Loucy (cell line): ENCODE data around the gene DHRS3.

Source experiments
- H2AFZ ChIP-seq: fragments of 200-600 bp; sonication (generic); 2 replicates; pipeline ENCODE4 v1.6.0; 2016; ENCODE audit warnings: antibody characterized with exemption, mild to moderate bottlenecking, low read length, moderate library complexity
- H3F3A ChIP-seq: fragments of 200-600 bp; 2 replicates; pipeline ENCODE4 v1.6.0; 2016; ENCODE audit warnings: antibody characterized with exemption, low read depth, mild to moderate bottlenecking
- H3K27me3 ChIP-seq: fragments of 200-600 bp; sonication (generic); 2 replicates; pipeline ENCODE4 v1.6.1; 2014; ENCODE audit warnings: low read length, mild to moderate bottlenecking; ENCODE audit not compliant: insufficient read depth, poor library complexity, severe bottlenecking
- H3K36me3 ChIP-seq: fragments of 200-600 bp; sonication (generic); 2 replicates; pipeline ENCODE4 v1.6.1; 2016; ENCODE audit warnings: low read length; ENCODE audit not compliant: insufficient read depth
- H3K4me1 ChIP-seq: fragments of 200-600 bp; sonication (generic); 2 replicates; pipeline ENCODE4 v1.5.1; 2014; ENCODE audit warnings: low read length, mild to moderate bottlenecking; ENCODE audit not compliant: insufficient read depth, poor library complexity, severe bottlenecking
- H3K4me2 ChIP-seq: fragments of 200-600 bp; sonication (generic); 2 replicates; pipeline ENCODE4 v1.6.0; 2014; ENCODE audit warnings: antibody characterized with exemption, low read length, low read depth, mild to moderate bottlenecking; ENCODE audit not compliant: poor library complexity, severe bottlenecking
- H3K4me3 ChIP-seq: fragments of 200-600 bp; sonication (generic); 2 replicates; pipeline ENCODE4 v1.5.1; 2014; ENCODE audit warnings: low read length, mild to moderate bottlenecking, mixed read lengths; ENCODE audit not compliant: poor library complexity, severe bottlenecking
- H3K79me2 ChIP-seq: fragments of 200-600 bp; sonication (generic); 2 replicates; pipeline ENCODE4 v1.6.1; 2014; ENCODE audit warnings: low read length; ENCODE audit not compliant: insufficient read depth
- H3K9ac ChIP-seq: fragments of 200-600 bp; sonication (generic); 2 replicates; pipeline ENCODE4 v1.6.0; 2014; ENCODE audit warnings: mild to moderate bottlenecking, low read depth, low read length, moderate library complexity; ENCODE audit not compliant: poor library complexity, severe bottlenecking
- H3K9me2 ChIP-seq: fragments of 200-600 bp; sonication (generic); replicated peaks from 2 replicates; pipeline ENCODE4 v1.6.1; 2016; ENCODE audit warnings: low read depth, low read length, mixed read lengths
- H3K9me3 ChIP-seq: fragments of 200-600 bp; sonication (generic); 2 replicates; pipeline ENCODE4 v1.6.1; 2014; ENCODE audit warnings: mild to moderate bottlenecking, antibody characterized with exemption, low read length, low read depth; ENCODE audit not compliant: insufficient read depth
- H4K20me1 ChIP-seq: fragments of 200-600 bp; sonication (generic); 2 replicates; pipeline ENCODE4 v1.6.0; 2014; ENCODE audit warnings: antibody characterized with exemption, low read length, mild to moderate bottlenecking; ENCODE audit not compliant: insufficient read depth, poor library complexity, severe bottlenecking
- EZH2phosphoT487 ChIP-seq: fragments of 200-600 bp; IDR thresholded peaks from 2 replicates; pipeline ENCODE4 v1.6.1; 2018; ENCODE audit warnings: antibody characterized with exemption, mild to moderate bottlenecking, moderate library complexity, borderline replicate concordance
- TF ChIP-seq, protein P1 (sequence below): fragments of 200-600 bp; sonication (generic); conservative IDR thresholded peaks from 2 replicates; pipeline ENCODE4 v1.5.1; 2014; ENCODE audit warnings: mild to moderate bottlenecking, antibody characterized with exemption, low read length

The DHRS3 gene

DNA sequence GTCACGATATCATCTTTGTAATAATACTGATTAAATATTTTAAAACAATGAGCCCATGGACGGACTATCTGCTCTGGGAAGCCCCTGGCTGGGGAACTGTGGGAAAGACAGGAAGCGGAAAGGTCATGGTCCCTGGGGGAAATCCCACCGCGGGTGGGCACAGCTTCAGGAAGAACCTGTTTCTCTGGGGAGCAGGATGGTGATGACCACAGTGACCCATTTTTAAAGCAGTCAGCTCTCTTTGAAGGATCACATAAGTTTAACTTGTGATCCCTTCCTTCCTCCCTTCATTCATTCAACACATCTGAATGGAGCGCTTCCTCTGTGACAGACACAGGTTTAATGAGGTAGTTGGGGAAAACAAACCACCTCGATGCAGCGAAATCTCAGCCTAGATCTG is 73.0 kb downstream of the DHRS3 start:
- Histone ChIP-seq H3F3A (no peaks in the 10 kb centered on the region), H3K9me3 (no peaks in the 10 kb centered on the region), H3K4me3 (no peak overlapping the region), H4K20me1 (no peaks in the 10 kb centered on the region), H3K79me2 (no peaks in the 10 kb centered on the region), H3K36me3 (no peaks in the 10 kb centered on the region), H3K9ac (no peak overlapping the region), H3K27me3 (no peaks in the 10 kb centered on the region), H2AFZ (no peak overlapping the region), H3K4me1 (no peaks in the 10 kb centered on the region), H3K9me2 (no peaks in the 10 kb centered on the region), H3K4me2 (no peak overlapping the region)
- no peak for TF ChIP-seq EZH2phosphoT487
- TF ChIP-seq, protein P1, sequence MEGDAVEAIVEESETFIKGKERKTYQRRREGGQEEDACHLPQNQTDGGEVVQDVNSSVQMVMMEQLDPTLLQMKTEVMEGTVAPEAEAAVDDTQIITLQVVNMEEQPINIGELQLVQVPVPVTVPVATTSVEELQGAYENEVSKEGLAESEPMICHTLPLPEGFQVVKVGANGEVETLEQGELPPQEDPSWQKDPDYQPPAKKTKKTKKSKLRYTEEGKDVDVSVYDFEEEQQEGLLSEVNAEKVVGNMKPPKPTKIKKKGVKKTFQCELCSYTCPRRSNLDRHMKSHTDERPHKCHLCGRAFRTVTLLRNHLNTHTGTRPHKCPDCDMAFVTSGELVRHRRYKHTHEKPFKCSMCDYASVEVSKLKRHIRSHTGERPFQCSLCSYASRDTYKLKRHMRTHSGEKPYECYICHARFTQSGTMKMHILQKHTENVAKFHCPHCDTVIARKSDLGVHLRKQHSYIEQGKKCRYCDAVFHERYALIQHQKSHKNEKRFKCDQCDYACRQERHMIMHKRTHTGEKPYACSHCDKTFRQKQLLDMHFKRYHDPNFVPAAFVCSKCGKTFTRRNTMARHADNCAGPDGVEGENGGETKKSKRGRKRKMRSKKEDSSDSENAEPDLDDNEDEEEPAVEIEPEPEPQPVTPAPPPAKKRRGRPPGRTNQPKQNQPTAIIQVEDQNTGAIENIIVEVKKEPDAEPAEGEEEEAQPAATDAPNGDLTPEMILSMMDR, result no peak

DNA sequence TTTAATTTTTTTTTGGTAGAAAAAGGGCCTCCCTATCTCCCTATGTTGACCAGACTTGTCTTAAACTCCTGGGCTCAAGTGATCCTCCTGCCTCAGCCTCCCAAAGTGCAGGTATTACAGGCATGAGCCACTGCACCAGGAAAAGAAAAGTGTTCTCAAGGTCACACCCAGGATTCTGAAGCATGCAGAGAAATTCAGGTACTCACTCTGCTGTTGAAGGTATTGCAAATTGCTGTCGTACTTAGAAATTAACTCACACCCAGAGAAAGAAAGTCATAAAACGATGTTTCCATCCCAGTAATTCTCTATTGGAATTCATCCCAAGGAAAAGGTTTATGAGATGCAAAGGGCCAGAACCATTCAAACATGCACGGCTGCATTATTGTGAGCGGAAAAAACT is 73.7 kb downstream of the DHRS3 start:
- H3K27me3 ChIP-seq, result no peaks in the 10 kb centered on the region
- no peak overlapping the region for H2AFZ ChIP-seq
- H3K36me3 ChIP-seq, result no peaks in the 10 kb centered on the region
- H3F3A ChIP-seq, result no peaks in the 10 kb centered on the region
- no peaks in the 10 kb centered on the region for H3K9me2 ChIP-seq
- no peak overlapping the region for H3K9ac ChIP-seq
- H4K20me1 ChIP-seq, result no peaks in the 10 kb centered on the region
- no peak overlapping the region for H3K4me2 ChIP-seq
- H3K9me3 ChIP-seq, result no peaks in the 10 kb centered on the region
- no peaks in the 10 kb centered on the region for H3K4me1 ChIP-seq
- H3K4me3 ChIP-seq, result no peak overlapping the region
- no peaks in the 10 kb centered on the region for H3K79me2 ChIP-seq
- TF ChIP-seq, protein P1, result no peak
- no peak for TF ChIP-seq EZH2phosphoT487

DNA sequence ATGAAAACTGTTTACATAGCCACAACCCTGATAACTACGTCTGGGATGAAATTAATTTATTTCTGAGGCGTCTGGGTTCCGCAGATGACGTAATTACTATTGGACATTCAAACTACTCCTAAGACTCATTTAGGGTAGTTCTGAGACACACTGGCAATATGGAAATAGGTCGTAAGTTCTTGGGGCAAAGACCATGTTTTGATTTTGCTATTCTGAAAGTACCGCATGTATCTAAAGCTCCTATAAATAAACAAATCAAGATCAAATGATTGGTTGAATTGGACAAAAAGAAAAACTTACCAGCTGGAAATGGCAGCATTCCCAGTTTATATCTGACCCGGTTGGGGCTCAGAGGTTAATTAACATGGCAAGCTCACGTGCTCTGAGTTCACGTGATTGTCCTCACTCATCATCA is 74.3 kb downstream of the DHRS3 start:
- H3K4me2 ChIP-seq, result no peak overlapping the region
- H4K20me1 ChIP-seq, result no peaks in the 10 kb centered on the region
- no peaks in the 10 kb centered on the region for H3K27me3 ChIP-seq
- H3K9ac ChIP-seq, result no peak overlapping the region
- no peak overlapping the region for H2AFZ ChIP-seq
- H3K9me2 ChIP-seq, result no peaks in the 10 kb centered on the region
- H3K4me1 ChIP-seq, result no peaks in the 10 kb centered on the region
- H3K79me2 ChIP-seq, result no peaks in the 10 kb centered on the region
- H3K4me3 ChIP-seq, result no peak overlapping the region
- no peaks in the 10 kb centered on the region for H3K9me3 ChIP-seq
- TF ChIP-seq, protein P1, result no peak
- no peaks in the 10 kb centered on the region for H3F3A ChIP-seq
- no peaks in the 10 kb centered on the region for H3K36me3 ChIP-seq
